HG03565 (cell line): ENCODE results near the gene ING2.

Experiments
- ATAC-seq: cut with Tn5 transposase; IDR thresholded peaks from one replicate; pipeline ENCODE4 v1.9.1; 2021; ENCODE audit warnings: mild to moderate bottlenecking, moderate library complexity; ENCODE audit not compliant: unreplicated experiment

The ING2 gene

DNA sequence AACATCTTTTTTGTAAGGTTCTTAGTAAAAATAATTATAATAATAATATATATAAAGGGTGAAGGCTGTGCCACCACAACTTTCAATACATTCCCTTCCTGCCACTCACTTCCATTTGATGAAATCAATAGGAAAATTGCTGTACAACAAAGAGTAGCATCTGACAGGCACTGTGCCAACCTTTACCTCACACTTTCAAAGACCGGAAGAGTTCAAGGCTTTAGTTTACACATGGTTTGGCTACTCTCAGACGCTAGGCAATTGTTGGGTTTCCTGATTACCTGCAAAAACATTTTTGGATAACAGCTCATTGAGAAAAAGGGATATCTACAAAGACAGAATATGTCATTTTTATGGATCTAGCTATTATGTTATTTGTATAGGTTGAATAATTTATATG lies 5.5 kb upstream of the ING2 start:
- no peak for ATAC-seq

DNA sequence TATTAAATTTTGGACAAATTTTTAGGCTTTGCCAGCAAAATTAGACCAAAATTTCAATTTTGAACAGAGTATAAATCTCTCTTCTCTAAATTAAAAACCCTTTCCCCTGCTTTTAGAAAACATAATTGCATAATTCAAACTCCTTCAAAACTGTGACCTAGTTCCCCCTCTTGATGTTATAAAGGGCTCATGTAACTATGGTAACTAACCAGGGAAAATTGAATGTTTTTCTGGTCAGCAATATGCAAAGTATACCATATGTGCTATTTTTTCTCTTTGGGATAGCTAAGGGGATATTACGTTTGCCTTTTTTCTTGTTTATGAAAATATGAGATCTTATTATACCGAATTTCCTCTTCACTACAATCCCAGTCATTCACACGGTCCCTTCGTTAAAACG lies 5.1 kb upstream of the ING2 start:
- ATAC-seq: no peak

DNA sequence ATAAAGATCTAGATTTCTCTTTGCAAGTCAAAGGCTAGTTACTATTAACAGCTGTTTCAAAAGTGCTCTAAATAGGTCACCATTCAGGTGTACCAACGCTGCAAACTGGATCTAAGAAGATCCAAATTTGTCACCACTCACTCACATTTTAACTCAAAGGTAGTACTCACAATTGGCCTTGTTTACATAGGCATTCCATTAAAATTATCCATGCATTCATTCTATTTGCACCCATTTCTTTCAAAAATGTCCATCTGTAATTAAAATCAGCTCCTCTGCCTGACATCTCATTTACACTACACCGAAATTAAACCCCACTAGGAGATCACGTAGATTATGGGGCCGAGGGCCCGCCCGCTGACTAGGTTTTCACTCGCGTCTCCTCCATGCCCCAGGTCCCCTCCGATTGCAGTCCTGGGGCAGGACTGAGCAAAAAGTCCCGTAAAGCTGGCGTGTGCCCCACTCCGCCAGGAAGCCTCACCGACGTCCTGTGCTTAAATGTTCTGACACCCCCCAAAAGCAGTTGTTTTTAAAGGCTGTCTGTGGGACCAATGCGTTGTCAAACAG lies 1.3 kb upstream of the ING2 start:
- ATAC-seq: no peak

DNA sequence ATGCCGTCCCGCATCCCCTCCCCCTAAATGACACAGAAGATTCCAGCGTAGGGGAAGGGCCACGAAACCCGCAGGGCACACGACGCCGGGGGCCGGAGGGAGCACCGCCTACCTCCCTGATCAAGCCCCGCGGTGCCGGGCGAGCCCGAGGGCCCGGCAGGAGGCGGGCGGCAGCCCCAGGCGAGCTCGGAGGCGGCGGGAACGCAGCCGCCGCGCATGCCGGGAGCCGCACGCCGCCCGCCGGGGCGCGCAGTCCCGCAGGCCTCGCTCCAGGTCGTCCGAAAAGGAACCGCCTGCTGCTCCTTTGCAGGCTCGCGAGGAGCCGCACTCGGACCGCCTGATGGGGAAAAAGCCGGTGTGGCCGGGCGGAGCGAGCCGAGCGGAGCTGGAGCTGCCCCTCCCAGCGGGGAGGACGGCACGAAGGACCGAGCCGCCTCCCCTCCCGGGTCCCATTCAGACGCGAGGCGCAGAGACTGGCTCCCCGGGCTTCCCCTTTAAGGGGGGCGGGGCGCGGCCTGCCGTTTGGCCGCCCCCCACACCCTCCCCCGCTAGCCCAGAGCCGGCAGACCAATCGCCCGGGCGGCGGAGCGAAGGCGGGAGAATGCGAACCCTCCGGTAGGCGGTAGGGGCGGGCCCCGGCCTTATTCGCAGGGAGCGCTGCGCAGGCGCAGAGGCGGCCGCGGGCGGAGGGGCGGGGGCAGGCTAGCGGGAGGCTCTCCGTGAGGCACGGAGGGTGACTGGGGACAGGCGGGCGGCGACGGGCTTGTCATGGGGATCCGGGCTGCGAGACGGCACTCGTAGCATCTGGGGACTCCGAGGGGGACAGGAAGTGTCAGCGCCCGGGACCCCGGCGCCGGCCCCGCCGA lies 561 bp upstream of the ING2 start:
- peak; percentile 72 for ATAC-seq

DNA sequence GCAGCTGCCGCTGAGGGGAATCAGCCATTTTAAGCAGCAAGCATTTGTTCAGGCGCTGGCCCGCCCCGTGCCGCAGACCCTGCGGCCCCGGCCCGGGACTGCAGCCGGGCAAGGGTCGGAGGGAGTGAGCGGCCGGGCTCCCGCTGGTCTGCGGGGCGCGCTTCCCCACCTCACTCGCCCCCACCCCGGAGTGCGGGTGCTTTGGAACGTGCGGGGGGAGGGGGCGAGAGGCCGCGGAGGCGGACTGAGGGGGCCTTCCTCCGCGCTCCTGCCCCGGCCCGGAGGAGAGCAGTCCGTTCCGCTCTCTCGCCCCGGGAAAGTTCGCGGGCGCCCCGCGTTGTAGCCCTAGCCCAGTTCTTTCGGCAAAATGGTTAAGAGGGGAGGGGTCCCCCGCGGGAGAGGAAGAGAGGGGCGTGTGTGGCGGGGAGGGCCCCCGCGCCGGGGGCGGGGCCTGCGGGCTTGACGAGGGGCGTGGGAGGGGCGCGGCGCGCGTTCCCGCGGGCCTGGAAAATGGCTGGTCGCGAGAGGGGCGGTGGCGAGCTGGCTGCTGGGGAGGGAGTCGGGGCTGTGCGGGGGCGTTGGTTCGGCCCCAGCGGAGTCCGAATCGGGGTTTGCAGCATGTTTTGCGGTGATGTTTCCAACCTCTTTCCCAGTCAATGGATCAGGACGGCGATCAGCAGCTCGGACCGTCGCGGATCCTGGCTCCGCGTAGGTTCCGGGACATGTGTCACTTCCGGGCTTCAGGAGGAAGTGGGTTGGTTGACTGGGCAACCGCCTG lies 942 bp downstream of the ING2 start:
- ATAC-seq: peak; percentile 29

DNA sequence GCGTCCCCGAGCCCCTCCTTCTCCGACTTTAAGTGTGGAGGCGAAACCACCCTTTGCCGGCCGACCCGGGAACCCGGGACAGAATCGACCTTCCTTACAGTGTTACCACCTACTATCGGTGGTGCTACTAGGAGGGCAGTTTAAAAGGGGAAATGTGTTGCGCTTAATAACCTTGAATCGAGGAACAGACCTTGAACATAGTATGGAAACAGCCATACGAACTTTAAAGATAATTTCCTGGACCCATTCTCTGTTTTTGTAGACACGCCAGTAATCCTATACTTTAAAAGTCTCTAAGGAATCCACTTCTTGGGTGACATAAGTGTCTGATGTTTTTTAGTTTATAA lies 1.5 kb downstream of the ING2 start:
- no peak for ATAC-seq

DNA sequence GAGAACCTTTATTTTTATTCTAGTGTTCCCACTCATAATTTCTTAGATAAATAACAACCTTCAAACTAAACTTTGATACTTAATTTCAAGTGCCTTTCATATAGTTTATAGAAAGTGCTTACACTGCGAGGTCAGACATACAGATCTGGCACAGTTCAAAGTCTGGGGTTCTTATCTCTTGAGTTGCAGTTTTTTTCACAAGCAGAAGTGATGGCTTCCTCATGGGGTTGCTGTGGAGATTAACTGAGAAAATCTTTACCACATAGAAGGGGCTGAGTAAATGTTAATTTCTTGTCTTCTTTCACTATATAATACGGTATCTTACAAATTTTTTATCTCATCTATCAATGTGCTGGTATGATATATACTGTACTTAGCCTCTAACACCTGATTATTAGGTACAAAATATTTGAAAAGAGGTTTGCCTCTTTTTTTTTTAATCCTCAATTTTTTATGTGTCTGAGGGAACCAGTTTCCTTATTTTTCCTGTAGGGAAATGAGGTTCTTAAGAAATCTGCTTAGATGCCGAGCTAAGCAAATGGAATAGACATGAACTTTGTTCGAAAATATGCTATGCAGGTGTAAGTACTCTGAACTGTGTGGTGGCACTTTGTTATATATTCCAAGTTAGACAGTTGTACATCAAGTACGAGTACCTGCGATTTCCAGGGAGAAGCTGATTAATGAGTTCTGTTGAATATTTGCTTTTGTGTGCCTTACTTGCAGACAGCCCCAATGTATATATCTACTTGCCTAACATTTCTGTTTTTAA lies 3.3 kb downstream of the ING2 start:
- no peak for ATAC-seq

DNA sequence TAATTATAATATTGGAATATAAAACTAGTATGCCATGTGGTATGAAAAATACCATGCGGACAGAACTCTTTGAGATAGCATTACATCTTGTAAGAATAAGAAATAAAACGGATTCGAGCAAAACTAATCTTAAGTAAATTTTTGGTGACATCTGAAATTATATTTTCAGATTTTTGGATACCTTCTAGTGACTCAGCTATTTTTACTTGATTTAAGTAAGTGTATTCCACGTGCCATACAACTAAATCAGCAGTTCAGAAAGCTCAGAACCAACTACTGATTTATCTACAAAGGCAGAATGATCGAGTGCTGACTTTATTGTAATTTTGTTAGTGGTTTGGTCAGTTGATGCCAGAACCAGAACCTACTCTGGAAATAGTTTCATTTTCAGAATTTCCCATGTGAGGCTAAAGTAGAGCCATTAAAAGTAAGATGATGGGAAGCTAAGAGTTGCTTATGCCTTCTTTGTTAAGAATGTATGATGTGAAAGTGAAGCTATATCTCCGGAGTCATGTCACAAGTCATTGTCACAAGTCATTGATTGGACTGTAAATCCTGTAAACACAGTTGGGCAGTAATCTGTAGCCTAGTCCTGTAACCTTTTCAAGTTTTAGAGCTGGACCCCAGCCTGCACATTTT lies 4.0 kb downstream of the ING2 start:
- ATAC-seq: no peak

DNA sequence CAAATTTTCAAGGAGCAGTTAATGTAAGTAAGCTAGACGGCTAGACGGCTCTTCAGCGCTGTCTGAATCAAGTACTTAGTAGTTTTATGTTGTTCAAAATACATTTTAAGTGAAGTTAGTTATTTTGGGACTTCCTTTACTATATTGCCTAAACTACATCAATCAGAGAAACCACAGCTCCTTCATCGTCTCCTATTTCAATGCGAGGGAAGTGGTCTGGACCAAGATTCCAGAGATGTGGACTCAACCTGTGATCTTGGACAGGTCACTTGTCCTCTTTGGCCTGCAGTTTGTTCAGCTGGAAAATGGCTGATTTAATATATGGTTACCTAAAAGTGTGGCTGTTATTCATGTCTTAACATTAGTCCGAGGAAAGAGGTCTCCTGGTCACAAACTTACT lies 10.6 kb downstream of the ING2 start:
- ATAC-seq: no peak

DNA sequence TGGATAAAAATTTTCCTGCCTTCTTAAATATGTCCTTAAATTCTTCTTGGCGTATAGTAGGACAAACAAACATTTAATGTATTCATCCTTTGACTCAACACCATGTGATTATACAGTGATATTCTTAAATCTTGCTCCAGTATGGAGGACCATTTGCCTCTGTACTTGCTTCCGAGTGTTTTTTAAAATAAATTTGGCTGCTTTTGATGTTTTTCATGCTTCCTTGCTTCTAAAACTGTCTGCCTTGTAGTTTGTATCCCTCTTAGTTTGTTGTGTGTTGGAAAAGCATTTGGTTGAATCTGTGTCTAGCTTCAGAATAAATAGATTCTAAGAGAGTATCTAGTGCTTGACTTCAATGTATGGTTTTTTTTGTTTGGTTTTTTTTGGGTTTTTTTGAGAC lies 12.3 kb downstream of the ING2 start:
- no peak for ATAC-seq

DNA sequence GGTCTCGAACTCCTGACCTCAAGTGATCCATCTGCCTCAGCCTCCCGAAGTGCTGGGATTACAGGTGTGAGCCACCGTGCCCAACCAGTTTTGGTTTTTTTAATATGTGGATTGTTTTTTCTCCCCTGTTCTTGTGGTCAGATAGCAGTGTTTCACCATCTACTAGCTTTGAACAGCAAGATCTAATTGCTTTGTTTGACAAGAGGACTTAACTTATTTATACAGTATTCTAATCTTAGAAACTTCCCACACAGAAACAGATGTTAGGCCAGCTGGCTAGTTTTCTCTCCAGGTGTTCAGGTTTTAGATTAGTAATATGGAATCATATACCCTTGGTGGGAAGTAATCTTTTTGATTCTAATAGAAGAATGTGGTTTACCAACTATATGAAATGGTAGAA lies 12.9 kb downstream of the ING2 start:
- ATAC-seq: no peak

DNA sequence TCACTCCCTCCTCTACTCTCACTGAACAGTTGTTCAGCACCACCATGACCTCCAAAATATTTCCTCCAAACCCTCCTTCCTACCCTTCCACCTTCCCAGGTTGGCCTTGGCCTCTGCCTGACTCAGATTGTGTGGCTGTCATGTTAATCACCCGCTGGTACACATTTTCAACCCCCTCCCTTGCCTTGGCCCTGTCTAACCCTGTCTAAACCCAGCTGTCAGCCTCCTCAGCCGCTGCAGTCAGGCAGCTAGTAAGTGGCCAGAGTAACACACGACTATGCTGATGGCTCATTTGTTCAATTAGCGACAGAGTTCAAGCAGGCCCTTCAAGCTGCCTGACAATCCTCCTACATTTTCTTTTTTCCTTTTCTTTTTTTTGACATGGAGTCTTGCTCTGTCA lies 18.0 kb downstream of the ING2 start:
- no peak for ATAC-seq

DNA sequence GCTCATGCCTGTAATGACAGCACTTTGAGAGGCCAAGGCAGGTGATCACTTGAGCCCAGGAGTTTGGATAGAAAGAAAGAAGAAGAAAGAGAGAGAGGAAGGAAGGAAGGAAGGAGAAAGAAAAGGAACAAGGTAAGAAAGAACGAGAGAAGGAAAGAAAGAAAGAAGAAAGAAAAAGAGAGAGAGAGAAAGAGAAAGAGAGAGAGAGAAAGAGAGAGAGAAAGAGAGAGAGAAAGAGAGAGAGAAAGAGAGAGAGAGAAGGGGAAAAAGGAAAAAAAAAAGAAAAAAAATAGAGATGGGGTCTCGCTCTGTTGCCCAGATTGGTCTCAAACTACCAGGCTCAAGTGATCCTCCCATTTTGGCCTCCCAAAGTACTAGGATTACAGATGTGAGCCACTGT lies 22.5 kb downstream of the ING2 start:
- ATAC-seq: no peak

DNA sequence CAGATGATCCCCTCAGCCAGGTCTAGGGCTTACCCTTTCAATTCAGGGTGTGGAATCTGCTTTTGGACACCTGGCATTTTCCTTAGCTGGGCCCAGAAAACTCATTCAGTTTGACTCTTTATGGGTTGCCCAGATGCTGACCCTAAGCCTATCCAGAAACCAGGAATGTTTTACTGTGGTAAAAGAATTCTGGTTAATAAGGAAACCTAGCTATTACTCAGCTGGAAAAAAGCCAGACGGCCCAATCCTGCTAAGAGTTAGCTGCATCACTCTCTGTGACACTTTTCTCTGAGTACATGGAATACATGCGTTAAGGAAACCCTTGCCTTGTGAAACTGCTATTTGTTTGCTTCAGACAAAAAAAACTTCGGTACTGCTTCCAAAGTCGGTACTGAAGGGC lies 28.0 kb downstream of the ING2 start:
- ATAC-seq: no peak

DNA sequence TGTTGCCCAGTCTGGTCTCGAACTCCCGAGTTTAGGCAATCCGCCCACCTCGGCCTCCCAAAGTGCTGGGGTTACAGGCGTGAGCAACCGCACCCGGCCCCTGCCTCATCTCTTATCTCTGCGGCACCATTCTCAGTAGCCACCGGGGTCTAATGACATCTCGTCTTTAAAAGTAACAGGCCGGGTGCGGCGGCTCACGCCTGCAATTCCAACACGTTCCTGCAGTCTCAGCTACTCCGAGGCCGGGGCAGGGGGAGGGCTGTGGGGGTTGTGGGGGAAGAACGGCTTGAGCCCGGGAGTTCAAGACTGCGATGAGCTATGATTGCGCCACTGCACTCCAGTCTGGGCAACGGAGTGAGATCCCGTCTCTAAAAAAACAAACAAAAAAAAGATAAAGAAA lies 28.8 kb downstream of the ING2 start:
- ATAC-seq: no peak

DNA sequence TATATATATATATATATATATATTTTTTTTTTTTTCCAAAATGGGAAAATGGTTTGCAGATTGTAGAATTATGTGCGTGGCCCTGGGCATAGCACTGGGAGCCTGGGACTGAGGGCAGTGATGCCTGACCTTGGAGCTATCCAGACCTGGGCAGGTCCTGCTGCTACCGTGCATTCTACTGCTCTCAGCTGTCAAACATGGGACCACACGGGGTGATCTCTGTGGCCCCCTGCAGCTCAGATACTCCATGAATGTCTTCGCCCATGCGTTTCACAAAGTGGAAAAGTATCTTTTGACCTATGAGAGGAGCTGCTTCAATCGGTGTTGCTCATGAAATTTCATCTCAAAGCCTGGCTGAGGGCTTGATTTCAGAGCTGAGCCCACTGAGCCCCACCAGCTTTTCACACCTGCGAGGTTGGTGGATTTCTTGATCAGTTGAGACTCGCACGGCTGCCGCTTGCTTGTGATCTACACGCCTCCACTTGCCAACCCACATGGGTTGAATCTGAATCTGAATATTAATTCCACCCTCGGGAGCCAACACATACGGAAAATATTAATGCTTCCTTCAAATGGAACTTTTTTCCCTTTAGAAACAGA lies 35.7 kb downstream of the ING2 start:
- no peak for ATAC-seq

DNA sequence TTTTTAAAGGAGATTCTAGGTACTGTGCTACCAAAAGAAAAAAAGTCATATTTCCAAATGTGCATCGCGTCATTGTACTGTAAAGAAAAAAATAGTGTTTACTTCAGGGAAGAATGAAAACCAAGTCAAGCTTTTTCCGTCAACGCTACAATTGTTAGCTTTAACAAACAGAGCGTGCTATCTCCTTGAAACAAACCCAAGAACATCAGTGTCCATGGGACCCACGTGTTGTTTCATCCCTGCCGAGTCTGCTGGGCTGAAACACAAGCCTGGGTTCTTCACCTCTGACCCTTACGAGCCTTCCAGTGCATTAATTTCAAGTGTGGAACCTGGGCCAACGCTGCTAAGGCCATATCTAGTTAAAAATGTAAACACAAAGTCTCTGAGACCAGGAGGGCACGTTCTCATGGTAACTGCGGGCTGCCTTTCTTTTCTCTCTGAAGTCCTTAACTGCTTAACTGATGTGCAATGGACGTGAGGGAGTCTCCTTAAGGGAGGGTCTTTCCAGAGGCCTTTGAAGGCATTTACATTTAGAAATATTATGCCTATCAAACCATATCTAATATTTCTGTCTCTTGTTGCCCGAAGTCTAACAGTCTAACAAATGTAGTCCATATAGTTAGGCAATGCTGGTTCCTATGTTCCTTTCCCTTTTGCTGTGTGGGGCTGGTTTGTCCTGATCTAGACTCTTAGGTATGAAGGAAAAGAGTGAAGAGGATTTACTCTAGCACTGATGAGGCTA lies 36.3 kb downstream of the ING2 start:
- ATAC-seq: no peak

DNA sequence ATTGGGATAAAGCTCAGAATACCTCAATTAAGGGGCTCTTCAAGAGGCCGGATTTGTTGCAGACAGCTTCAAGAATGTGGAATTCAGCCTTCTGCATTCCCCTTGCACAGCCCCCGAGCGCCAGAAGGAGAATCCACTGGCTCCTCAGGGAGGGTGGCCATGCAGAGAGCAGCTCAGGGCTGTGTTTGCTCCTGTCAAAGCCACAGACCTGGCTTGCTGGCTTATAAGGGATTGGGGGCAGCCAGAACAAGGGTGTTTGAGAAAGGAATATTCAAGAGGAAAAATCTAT lies 36.8 kb downstream of the ING2 start:
- ATAC-seq: no peak

DNA sequence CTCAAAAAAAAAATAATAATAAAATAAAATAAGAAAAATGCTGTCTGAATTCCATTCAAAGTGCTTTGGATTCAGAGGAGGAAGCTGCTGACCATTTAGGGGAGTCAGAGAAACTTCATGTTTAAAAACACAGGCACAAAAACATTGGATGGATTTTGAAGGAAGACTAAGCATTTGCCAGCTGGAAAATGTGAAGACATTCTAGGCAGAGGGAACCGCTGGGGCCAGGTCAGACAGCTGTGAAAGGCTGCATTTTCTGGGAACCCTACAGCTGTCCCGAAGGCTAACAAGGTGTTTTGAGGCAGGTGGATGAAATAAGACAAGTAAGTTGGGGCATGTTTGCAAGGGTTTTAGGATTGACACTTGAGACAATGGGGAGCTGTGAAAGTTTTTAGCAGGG lies 38.6 kb downstream of the ING2 start:
- no peak for ATAC-seq

DNA sequence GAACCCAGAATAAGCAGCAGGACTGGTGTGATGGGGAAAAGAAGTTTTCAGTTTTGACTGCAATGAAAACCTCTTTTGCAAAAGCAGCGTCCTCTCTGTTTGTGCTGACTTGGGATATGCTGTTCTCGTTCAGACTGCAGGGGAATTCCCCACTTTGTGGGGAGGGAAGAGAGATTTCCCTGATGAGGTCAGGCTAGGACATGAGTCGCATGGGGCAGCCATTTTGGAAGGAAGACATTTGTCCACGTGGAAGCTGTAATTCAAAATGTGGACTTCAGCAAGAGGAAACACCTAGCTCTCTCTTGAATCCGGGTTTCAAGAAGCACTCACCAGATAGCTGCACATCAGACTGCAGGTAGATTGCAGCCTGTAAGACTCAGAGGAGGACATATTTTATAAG lies 39.3 kb downstream of the ING2 start:
- no peak for ATAC-seq
